SKM-1 treated with dmso at 0.1 percent for 144 hours (cell line): ENCODE data around the gene MAPKAPK2.
"Not testable (repeated sequence)": the region's sequence is repeated elsewhere in the genome, so short reads cannot be mapped to it uniquely, and the experiment has no call there.

ENCODE experiments used
- DNase-seq: peaks from one replicate; lab custom pipeline; 2025; ENCODE audit not compliant: unreplicated experiment; lab: John Stamatoyannopoulos, UW

The MAPKAPK2 gene

DNA sequence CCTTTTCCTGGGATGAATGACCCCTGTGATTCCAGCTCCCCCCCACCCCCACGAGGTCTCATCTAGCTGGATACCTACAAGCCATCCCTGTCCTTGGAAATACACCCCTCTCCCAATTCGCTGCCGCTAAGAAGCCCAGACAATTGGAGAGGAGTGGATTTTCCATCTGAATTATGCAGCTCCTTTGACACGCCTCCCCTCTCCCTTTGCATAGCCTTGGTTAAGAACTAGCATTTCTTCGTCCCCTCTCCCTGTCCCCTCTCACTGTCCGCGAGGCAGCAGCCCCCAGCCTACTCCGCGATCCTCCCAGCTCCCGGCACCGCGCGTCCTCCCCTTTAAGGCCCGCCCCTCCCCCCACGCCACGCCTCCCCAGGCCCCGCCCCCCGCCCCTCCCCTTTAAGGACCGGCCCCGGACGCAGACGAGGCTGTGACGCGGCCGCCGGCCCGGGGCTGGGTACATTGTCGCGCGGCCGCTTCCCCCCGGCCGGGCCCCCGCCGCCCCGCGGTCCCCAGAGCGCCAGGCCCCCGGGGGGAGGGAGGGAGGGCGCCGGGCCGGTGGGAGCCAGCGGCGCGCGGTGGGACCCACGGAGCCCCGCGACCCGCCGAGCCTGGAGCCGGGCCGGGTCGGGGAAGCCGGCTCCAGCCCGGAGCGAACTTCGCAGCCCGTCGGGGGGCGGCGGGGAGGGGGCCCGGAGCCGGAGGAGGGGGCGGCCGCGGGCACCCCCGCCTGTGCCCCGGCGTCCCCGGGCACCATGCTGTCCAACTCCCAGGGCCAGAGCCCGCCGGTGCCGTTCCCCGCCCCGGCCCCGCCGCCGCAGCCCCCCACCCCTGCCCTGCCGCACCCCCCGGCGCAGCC lies at the start of gene MAPKAPK2:
MAPKAPK2 (plus strand) TSS at position 428 of the 856 bp plus-strand sequence; CDS start at position 753, 325 bp downstream.
- peak; percentile 56 for DNase-seq

DNA sequence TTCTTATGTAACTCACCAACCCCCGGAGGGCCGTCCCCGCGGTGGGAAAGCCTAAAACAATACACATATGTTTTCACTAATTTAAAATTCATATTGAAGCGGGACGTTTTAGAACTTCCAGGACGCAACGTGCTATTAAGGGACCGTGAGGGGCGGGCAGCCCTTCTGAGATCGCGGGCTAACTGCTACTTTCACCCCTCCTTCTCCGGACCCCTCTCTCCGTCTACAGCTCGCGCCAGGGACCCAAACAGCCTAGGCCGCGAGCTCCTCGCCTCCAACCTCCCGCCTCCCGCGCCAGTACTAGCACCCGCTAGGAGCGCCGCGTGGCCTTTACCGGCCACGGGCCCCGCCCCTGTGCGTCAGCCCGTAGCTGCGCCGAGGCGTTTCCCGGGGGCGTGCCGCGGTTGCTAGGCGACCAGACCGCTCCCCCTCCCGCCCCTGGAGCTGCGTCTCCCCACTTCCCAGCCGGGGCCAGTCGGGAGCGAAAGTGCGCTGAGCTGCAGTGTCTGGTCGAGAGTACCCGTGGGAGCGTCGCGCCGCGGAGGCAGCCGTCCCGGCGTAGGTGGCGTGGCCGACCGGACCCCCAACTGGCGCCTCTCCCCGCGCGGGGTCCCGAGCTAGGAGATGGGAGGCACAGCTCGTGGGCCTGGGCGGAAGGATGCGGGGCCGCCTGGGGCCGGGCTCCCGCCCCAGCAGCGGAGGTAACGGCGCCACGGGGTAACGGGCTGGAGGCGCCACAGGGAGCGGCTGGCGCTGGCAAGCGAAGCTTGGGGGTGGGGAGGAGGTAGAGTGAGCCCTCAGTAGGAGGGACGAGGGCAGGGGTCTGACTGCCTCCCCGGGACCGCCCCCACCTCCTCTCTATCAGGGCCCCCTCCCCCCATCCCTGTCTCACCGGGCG lies 49.4 kb upstream of the MAPKAPK2 start, which contains the start of gene DYRK3:
DYRK3 (plus strand) TSS at position 457 of the 898 bp plus-strand sequence; CDS start at position 625, 168 bp downstream.
- DNase-seq = peak; percentile 96

DNA sequence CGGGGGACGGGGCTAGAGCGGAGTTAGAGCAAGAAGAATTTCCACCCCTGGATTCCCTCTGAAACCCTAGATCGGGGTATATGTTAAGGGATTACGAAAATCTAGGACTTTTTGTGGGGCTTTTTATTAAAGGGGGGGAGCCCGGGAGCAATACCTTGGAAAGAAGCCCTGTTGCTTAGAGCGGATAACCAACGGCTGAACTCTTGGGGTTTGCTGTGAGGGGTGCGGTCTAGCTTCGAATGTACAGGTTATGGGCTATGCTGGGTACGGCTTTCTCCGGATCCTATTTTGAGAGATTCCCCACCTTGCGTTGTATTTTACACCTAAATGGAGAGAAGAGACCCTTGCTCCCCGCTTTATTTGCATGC lies 48.7 kb upstream of the MAPKAPK2 start:
- no peak for DNase-seq

DNA sequence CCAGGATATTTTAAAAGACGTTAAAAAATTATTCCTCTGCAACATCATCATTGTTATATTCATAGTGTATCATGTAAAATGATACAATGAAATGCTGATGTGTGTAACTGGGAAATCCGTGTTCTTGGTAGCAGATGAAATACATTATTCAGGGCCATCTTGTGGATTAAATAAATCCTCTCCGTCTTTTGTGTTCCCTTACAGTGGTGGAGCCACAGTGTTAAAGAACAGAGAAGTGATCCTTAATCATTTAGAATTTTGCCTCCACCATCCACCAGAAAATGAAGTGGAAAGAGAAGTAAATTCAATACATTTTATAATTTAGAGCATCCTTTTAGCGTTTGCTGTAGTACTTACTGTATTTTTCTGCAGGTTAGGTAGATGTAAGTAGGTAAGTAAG lies 48.0 kb upstream of the MAPKAPK2 start:
- DNase-seq = no peak

DNA sequence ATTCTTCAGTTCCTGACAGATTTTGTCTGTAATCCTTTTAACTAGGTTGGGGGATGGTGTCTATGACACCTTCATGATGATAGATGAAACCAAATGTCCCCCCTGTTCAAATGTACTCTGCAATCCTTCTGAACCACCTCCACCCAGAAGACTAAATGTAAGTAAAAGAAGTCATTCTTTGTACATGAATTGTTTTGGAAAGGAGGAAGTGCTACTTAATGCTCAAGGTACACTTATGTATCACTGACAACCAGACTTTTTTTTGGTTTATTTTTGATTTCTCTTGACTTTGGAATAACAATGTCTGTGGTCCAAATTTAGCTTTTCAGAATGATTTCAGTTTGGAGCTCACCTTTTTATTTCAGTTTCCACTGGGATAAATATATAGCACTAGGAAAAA lies 47.1 kb upstream of the MAPKAPK2 start:
- DNase-seq = peak; percentile 32

DNA sequence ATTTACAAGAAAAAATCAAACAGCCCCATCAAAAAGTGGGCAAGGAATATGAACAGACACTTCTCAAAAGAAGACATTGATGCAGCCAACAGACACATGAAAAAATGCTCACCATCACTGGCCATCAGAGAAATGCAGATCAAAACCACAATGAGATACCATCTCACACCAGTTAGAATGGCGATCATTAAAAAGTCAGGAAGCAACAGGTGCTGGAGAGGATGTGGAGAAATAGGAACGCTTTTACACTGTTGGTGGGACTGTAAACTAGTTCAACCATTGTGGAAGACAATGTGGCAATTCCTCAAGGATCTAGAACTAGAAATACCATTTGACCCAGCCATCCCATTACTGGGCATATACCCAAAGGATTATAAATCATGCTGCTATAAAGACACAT lies 42.6 kb upstream of the MAPKAPK2 start:
- not testable (repeated sequence) for DNase-seq

DNA sequence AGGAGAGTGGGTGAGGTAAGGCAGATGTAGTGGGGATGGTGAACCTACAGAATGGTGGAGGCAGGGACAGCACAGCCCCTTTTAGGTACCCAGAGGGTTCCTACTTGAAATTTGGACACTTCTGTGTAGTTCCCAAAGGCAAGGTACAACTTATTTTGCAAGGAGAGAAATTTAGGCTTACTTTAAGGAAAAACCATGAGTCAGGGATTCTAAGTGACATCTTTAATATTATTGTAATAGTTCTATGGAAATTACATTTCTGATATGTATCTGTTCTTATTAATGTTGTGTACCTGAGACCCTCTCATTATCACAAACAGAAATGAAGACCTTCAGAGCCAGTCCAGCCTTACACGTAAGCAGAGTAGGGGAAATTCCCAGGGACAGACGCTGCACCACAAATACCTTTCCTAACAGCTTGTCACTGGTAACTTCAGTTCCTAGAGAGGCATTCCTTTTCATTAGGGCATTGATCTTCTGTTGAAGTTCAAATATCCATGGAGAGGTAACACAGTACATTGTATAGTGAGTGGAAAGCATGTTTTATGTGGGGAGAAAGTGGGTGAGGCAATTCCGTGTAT lies 41.5 kb upstream of the MAPKAPK2 start:
- no peak for DNase-seq

DNA sequence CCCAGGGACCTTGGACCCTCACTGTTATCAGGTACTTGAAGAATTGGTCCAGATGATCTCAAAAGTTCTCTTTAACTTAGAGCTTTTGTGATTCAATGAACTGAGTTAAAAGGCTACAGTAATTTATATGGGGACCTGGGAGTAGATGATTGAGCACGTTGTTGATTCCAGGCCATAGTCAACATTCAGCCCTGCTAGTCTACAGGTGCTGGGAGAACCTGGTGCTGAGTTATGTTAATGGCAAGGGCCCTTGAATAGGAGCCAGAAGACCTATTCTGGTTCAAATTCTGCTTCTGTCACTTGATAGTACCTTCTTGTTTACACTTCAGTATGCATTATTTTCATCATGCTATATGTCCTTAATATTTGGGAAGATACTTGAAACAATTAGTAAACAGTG lies 38.2 kb upstream of the MAPKAPK2 start:
- no peak for DNase-seq

DNA sequence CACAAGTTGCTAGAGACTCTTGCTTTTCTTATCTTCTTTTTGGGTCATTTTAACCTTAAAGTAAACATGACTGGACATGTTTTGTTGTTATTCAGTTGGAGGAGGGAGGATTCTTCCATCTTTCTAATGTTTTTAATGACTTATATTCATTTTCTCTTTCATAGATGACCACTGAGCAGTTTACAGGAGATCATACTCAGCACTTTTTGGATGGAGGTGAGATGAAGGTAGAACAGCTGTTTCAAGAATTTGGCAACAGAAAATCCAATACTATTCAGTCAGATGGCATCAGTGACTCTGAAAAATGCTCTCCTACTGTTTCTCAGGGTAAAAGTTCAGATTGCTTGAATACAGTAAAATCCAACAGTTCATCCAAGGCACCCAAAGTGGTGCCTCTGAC lies 37.5 kb upstream of the MAPKAPK2 start:
- DNase-seq = no peak

DNA sequence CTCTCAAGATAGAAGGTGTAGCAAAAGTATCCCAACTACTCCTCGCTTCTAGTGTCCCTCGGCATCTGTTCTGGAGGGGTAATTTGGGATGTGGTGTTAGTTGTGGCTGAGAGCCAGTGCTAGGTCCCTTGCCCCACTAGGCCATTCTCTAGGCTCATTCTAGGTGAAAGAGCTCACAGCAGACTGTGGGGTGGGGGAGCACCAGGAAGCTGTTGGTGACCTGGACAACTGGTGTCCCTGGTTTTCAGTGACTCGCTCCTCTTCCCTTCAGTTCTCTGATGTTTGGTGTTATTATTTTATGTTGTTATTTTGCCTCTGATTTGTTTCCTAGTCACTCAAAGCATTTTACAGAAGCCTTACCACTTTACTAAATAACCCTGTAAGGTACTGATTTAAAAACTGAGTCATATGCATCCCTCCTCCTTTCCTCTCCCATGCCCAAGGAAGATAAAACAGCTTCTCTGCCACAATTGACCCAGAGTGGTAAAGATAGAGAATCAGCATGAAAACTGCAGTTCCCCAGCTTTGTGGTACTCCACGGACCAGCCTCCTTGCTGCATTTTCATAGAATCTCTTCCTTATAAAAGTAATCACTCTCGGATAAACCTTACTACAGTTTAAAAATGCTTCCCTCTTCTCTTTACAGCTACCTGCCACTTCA lies 35.3 kb upstream of the MAPKAPK2 start:
- DNase-seq = no peak

DNA sequence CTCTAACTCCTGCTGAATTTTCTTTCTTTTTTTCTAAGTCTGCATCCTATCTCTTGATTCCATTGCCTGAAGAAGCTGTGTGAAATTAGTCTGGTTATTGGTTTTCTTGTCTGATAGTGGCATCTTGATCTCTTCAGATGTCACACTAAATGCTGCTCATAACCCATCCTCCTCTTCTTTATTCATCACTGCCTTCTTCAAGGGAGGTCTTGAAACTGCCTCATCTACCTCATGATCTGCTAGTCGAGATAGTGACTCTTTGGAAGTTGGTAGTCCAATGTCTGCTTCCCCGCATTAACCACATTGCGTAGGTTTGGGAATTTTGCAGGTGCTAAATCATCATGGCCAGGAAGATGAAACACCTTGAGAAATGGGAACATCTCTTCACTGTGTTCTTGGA lies 33.7 kb upstream of the MAPKAPK2 start:
- DNase-seq = no peak

DNA sequence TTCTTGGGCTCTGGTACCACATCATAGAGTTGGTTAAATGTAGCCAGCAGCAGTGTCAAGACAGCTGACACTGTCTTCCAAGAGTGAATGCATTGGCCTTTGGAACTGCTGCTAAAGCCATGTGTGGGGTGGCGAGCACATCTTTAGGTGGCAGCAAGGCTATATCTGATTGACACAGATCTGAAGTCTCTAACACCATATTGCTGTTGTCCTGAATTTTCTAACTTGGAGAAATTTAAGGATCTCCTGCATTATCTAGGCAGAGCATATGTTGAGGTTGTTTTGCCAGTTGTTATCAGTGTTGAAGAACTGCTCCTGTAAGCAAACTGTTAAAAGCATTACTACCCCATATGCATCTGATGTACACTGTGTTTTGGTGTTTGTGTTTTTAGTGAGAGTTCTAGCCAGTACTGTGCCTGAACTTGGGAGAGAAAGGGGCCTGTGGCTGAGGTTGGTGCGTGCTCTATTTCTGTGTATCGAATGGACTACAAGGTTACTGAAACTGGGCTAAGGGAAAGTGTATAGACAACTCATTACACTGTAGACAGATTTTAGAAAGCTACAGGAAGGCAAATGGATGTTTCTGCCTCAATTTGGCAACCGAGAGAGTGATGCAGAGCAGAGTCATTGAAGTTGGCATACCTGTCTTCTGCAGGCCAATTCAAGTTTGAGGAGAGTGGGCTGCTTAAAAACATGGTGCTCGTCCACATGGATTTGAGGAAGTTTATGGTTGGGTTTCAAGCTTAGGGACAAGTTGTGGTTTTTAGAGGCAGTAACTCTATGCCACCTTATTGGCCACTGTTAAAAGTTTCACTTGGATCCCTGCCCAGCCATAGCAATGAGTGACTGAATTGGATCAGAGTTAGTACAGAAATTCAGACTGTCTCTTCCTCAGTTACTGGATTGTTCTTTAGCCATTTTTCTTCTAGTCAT lies 32.5 kb upstream of the MAPKAPK2 start:
- DNase-seq = peak; percentile 29

DNA sequence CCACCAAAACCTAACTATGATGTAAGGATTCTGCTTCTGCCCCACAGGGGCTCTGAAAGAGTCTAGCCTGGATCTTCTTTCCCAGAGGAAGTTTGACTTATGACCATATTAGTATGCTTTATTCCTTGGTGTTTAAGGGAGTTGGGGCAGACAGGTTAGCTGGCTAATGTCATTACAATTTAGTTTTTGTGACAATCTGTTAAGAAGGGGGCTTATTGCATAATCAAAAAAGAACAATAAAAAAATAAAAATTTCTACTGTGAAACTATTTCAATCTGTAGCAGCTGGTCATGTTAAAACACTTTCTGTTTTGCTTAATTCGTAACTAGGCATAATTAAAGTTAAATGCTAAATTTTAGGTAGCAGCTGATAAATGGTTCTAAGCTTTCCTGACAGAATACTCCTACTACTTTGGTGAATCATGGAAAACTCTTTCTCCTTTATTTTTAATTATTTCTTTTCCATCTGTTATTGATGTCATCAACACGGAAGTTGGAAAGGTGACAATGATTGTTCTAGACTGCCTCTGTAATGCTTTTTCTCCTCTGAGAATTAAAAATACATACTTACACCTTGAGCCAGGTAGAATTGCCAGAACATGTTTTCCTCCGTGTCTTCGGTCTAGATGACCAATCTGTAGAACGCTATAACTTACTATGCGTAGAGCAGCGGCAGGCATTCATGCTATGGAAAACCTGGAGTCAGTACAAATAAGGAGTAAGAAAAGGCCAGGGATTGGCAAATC lies 30.8 kb upstream of the MAPKAPK2 start:
- DNase-seq = no peak

DNA sequence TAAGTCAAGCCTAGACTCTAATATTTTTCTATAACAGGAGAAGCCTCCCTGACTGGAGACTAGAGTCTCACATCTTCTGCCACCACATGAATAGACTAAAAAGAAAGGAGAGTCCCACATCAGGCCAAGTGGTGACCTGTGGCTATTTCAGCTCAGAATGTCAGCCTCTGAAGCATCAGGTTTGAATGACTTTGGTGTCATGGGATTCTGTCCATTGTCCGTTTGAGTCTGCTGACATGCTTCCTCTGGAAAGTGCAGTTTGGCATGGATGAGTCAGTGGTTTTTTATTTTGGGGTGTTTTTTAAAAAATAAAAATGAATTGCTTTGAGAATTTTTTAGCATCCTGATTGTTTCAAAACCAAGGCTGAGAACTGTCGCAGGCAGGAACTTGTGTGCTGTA lies 29.9 kb upstream of the MAPKAPK2 start:
- no peak for DNase-seq

DNA sequence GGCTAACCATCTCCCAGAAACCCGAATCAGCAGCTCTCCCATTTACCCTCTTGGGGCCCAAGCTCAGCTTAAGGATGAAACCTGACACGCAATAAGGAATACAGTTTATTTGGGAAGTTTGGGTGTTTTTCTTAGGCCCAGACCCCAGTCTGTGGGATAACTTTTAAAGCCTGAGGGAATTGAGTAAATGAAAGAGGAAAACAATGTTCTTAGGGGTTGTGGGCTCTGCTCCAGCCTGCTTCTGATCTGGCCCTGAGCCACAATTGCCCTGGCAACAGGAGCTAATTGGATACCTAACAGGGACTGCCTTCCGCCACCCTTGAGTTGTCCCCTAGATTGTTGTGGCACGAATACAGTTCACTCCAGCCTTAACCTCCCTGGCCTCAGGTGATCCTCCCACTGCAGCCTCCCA lies 29.2 kb upstream of the MAPKAPK2 start:
- DNase-seq = no peak

DNA sequence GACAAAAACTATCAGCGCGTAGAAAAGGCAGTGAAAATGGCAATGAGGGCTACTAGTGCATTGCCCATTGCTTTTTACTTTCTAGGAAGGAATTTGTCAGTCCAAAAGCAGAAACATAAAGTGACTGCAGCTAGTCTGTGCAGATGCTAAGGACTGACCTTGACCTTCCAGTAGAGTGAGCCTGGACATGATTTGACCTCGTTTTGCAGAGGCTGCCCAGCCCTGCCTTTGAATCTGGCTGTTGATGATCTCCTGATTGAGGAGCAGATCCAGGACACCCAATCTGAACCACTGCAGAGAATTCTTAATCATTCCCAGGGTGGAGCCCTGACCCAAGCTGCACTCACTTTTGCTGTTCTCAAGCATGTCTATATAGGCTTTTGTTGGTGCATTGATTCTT lies 27.8 kb upstream of the MAPKAPK2 start:
- no peak for DNase-seq

DNA sequence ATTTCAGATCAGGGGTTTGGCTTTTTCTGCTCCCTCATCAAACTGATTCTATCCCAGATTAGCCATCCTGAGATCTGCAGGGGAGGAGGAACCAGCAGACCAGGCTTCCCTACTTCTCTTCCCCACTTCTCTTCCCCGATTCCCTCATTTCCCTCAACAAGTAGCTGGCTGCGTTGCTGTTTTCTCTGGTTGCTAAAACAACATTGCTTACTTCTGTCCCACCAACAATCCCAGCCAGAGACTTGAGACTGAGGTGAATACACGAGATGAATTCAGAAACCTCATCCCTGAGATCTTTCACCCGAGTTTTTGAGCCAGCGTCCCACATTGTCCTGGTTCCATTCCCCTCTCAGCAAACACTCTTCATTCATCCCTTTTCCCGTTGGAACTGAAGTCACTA lies 27.0 kb upstream of the MAPKAPK2 start:
- no peak for DNase-seq

DNA sequence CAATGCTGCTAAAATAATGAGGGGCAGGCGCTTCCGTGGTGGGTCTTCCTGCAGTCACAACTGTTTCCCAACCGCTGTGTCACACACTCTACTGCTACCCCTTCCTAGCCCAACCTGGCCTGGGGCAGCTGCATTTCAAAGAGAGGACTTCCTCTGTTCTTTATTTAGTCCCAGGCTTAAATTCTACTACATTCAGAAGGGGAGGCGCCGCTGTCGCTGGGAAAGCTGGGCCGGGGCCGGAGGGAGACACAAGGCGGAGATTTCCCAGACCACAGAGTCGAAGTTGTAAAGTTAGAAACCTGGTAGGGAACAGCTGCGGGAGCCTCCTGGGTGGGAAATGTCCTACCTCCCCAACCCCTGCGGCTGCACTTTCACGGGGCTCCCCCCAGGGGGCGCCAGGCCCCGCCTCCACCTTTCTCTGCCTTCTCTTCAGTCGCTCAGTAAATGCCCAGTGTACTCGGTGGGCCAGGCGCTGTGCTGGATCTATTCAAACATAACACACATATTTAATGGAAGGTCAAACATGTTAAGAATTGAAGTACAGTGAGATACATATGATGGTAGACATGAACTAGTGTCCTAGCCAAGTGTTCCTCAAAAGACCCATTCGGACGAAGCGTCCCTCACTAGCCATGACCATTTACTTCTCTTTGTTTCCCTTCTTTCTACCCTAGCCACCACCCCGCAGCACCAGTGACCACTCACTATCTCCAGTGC lies 26.3 kb upstream of the MAPKAPK2 start:
- peak; percentile 69 for DNase-seq

DNA sequence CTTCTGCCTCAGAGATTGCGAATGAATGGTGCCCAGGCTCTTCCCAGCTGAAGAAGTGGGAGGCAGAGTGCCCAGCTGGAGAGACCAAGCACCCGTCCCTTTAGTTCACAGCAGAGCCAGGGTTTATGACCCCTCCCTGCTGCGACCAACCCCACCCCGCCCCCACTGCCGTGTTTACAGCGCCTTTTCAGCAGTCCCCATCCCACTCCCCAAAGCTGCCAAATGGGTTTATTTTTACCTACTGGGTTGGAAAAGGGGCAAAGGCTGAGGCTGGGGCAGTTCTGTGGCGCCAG lies 25.8 kb upstream of the MAPKAPK2 start:
- no peak for DNase-seq
